Liver (tissue), 9 donors: ENCODE data around the gene TOMM20. TPM values are rescaled to one million over a fixed set of nuclear protein-coding genes. Genes with fewer than 3 reads are reported as not detected.

Source experiments
- DNase-seq: peaks from one replicate; pipeline ENCODE4 v3.0.0-alpha.2; 2017; ENCODE audit warnings: low spot score
- H3K27ac ChIP-seq, 2 donors: one replicate each; pipeline ENCODE4 v1.7.0; 2013; ENCODE audit warnings: inconsistent platforms in 2 of 2, low read length in 2 of 2, control low read depth in 1 of 2, low read depth in 1 of 2, mild to moderate bottlenecking in 1 of 2
- H3K27me3 ChIP-seq, 4 donors: one replicate each; pipeline versions ENCODE4 v1.6.1 to v1.7.0; 2013; ENCODE audit warnings: low read length in 3 of 4, inconsistent platforms in 1 of 4, mild to moderate bottlenecking in 1 of 4, moderate library complexity in 1 of 4; ENCODE audit not compliant: control insufficient read depth in 4 of 4, insufficient read depth in 4 of 4
- H3K36me3 ChIP-seq, 4 donors: one replicate each; pipeline versions ENCODE4 v1.6.1 to v1.7.0; 2013; ENCODE audit warnings: low read length in 3 of 4, mild to moderate bottlenecking in 3 of 4, low read depth in 1 of 4, moderate library complexity in 1 of 4; ENCODE audit not compliant: control insufficient read depth in 4 of 4, insufficient read depth in 3 of 4
- H3K4me1 ChIP-seq, 4 donors: one replicate each; pipeline versions ENCODE4 v1.6.1 to v1.7.0; 2013; ENCODE audit warnings: low read length in 3 of 4, mild to moderate bottlenecking in 3 of 4, moderate library complexity in 1 of 4; ENCODE audit not compliant: control insufficient read depth in 4 of 4, insufficient read depth in 4 of 4
- H3K4me3 ChIP-seq, 3 donors: one replicate each; pipeline versions ENCODE4 v1.6.1 to v1.7.0; 2013; ENCODE audit warnings: low read length in 3 of 3, control low read depth in 1 of 3, low read depth in 1 of 3, mild to moderate bottlenecking in 1 of 3
- H3K9ac ChIP-seq, 2 donors: one replicate each; pipeline ENCODE4 v1.7.0; 2013; ENCODE audit warnings: low read length in 2 of 2, mild to moderate bottlenecking in 2 of 2, moderate library complexity in 2 of 2, control low read depth in 1 of 2, low read depth in 1 of 2
- H3K9me3 ChIP-seq, 4 donors: one replicate each; pipeline versions ENCODE4 v1.6.1 to v1.7.0; 2013; ENCODE audit warnings: low read length in 3 of 4; ENCODE audit not compliant: control insufficient read depth in 4 of 4
- ATF3 ChIP-seq: IDR thresholded peaks from 2 replicates; pipeline ENCODE4 v1.6.1; 2016; ENCODE audit warnings: antibody characterized with exemption
- EGR1 ChIP-seq, 2 donors: IDR thresholded peaks; 2 replicates each; pipeline ENCODE4 v1.6.1; 2016 to 2018; ENCODE audit warnings: antibody characterized with exemption in 2 of 2, low read depth in 2 of 2
- FOXA1 ChIP-seq: IDR thresholded peaks from 2 replicates; pipeline ENCODE4 v1.6.1; 2016; ENCODE audit warnings: antibody characterized with exemption
- FOXA2 ChIP-seq: IDR thresholded peaks from 2 replicates; pipeline ENCODE4 v1.6.1; 2016; ENCODE audit warnings: antibody characterized with exemption
- GABPA ChIP-seq, 2 donors: IDR thresholded peaks in 1 of 2; conservative IDR thresholded peaks in 1 of 2; 2 replicates each; pipeline ENCODE4 v1.6.1; 2016; ENCODE audit warnings: antibody characterized with exemption in 2 of 2, mild to moderate bottlenecking in 1 of 2, moderate library complexity in 1 of 2
- HNF4A ChIP-seq, 2 donors: conservative IDR thresholded peaks; 2 replicates each; pipeline ENCODE4 v1.6.1; 2016; ENCODE audit warnings: antibody characterized with exemption in 2 of 2, mild to moderate bottlenecking in 2 of 2
- HNF4G ChIP-seq: IDR thresholded peaks from 2 replicates; pipeline ENCODE4 v1.6.1; 2016; ENCODE audit warnings: antibody characterized with exemption
- JUND ChIP-seq, 2 donors: IDR thresholded peaks; 2 replicates each; pipeline ENCODE4 v1.6.1; 2016; ENCODE audit warnings: antibody characterized with exemption in 2 of 2
- NR2F2 ChIP-seq: IDR thresholded peaks from 2 replicates; pipeline ENCODE4 v1.6.1; 2016; ENCODE audit warnings: antibody characterized with exemption
- RAD21 ChIP-seq, 2 donors: IDR thresholded peaks; 2 replicates each; pipeline ENCODE4 v1.6.1; 2016; ENCODE audit warnings: antibody characterized with exemption in 2 of 2, mild to moderate bottlenecking in 2 of 2
- REST ChIP-seq: IDR thresholded peaks from 2 replicates; pipeline ENCODE4 v1.6.1; 2016; ENCODE audit warnings: antibody characterized with exemption, mild to moderate bottlenecking
- RXRA ChIP-seq, 2 donors: IDR thresholded peaks; 2 replicates each; pipeline ENCODE4 v1.6.1; 2017 to 2018; ENCODE audit warnings: antibody characterized with exemption in 2 of 2, mild to moderate bottlenecking in 1 of 2
- SP1 ChIP-seq: IDR thresholded peaks from 2 replicates; pipeline ENCODE4 v1.6.1; 2018; ENCODE audit warnings: antibody characterized with exemption, mild to moderate bottlenecking
- TAF1 ChIP-seq: conservative IDR thresholded peaks from 2 replicates; pipeline ENCODE4 v1.6.1; 2016; ENCODE audit warnings: antibody characterized with exemption, mild to moderate bottlenecking
- YY1 ChIP-seq: IDR thresholded peaks from 2 replicates; pipeline ENCODE4 v1.6.1; 2016; ENCODE audit warnings: antibody characterized with exemption, mild to moderate bottlenecking
- WGBS: extraction: QIAGEN DNeasy Blood & Tissue Kit; methylation state at CpG from one replicate; pipeline ENCODE4 v1.1.7; 2013; 5-methylcytosine and 5-hydroxymethylcytosine counted together
- polyA plus RNA-seq, 2 donors: library from polyadenylated mRNA; stranded (reverse) in 1 of 2; unstranded in 1 of 2; fragments of 200-250 nt in 1 of 2; fragments of >200 nt in 1 of 2; fragmentation: Nextera tagmentation in 1 of 2; extraction: Ambion mirVana in 1 of 2; gene quantifications; one replicate each; pipeline versions ENCODE4 v1.2.1 to v1.2.3, GENCODE V29; 2013 to 2015
- total RNA-seq, 2 donors: library from RNA; depleted of rRNA; stranded (reverse); fragments of >200 nt; gene quantifications; one replicate each; pipeline ENCODE4 v1.2.3, GENCODE V29; 2014
- TF ChIP-seq, protein P1 (sequence below): fragments of 150-350 bp; IDR thresholded peaks from 2 replicates; pipeline ENCODE4 v1.5.1; 2017; ENCODE audit warnings: improper control_type of control experiment, low read depth, low read length; ENCODE audit not compliant: missing input control
- TF ChIP-seq, protein P2 (sequence below): IDR thresholded peaks from 2 replicates; pipeline ENCODE4 v1.6.1; 2016; ENCODE audit warnings: antibody characterized with exemption
- TF ChIP-seq, protein P3 (sequence below): IDR thresholded peaks from 2 replicates; pipeline ENCODE4 v1.6.1; 2016; ENCODE audit warnings: antibody characterized with exemption
- donor health status: healthy.
- donor health status: healthy.
- donor health status: healthy.
- donor health status: healthy.
- donor health status: healthy.

TOMM20 gene
- total and polyA plus RNA-seq, 4 donors, result 33.4 to 74.4 (median 39.1) TPM

- no peaks in the 10 kb centered on the region for H3K27me3 ChIP-seq
- no peak overlapping the region for H3K9ac ChIP-seq
- H3K4me1 ChIP-seq, result peaks cover 0 to 4% (median 0%) of the 10 kb centered on the region in 4 donors
- no peak overlapping the region for H3K4me3 ChIP-seq
- no peak for DNase-seq
- no peaks in the 10 kb centered on the region for H3K9me3 ChIP-seq
- TF ChIP-seq SP1 (no peak), NR2F2 (no peak), FOXA2 (no peak), GABPA (IDR thresholded peaks at IDR 0.05 in 1 of 2, conservative IDR thresholded peaks at IDR 0.05 in 1 of 2) (no peak), RAD21 (IDR thresholded peaks at IDR 0.05) (no peak), EGR1 (IDR thresholded peaks at IDR 0.05; ENCODE audit: low read depth in 2 of 2) (no peak), TAF1 (no peak), YY1 (no peak), FOXA1 (no peak), RXRA (IDR thresholded peaks at IDR 0.05) (no peak), JUND (IDR thresholded peaks at IDR 0.05) (no peak), HNF4A (conservative IDR thresholded peaks at IDR 0.05) (no peak), HNF4G (no peak), ATF3 (no peak)
- TF ChIP-seq, protein P1, sequence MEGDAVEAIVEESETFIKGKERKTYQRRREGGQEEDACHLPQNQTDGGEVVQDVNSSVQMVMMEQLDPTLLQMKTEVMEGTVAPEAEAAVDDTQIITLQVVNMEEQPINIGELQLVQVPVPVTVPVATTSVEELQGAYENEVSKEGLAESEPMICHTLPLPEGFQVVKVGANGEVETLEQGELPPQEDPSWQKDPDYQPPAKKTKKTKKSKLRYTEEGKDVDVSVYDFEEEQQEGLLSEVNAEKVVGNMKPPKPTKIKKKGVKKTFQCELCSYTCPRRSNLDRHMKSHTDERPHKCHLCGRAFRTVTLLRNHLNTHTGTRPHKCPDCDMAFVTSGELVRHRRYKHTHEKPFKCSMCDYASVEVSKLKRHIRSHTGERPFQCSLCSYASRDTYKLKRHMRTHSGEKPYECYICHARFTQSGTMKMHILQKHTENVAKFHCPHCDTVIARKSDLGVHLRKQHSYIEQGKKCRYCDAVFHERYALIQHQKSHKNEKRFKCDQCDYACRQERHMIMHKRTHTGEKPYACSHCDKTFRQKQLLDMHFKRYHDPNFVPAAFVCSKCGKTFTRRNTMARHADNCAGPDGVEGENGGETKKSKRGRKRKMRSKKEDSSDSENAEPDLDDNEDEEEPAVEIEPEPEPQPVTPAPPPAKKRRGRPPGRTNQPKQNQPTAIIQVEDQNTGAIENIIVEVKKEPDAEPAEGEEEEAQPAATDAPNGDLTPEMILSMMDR, result no peak
- TF ChIP-seq, protein P2, sequence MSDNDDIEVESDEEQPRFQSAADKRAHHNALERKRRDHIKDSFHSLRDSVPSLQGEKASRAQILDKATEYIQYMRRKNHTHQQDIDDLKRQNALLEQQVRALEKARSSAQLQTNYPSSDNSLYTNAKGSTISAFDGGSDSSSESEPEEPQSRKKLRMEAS, result no peak
- TF ChIP-seq, protein P3, sequence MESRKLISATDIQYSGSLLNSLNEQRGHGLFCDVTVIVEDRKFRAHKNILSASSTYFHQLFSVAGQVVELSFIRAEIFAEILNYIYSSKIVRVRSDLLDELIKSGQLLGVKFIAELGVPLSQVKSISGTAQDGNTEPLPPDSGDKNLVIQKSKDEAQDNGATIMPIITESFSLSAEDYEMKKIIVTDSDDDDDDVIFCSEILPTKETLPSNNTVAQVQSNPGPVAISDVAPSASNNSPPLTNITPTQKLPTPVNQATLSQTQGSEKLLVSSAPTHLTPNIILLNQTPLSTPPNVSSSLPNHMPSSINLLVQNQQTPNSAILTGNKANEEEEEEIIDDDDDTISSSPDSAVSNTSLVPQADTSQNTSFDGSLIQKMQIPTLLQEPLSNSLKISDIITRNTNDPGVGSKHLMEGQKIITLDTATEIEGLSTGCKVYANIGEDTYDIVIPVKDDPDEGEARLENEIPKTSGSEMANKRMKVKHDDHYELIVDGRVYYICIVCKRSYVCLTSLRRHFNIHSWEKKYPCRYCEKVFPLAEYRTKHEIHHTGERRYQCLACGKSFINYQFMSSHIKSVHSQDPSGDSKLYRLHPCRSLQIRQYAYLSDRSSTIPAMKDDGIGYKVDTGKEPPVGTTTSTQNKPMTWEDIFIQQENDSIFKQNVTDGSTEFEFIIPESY, result no peak
- WGBS, result 95% methylated on average over 3 of the region's 3 CpGs
- no peak overlapping the region for H3K27ac ChIP-seq
- peaks cover 10 to 24% (median 19%) of the 10 kb centered on the region in 4 donors for H3K36me3 ChIP-seq
Measured at GRCh38 chr1:235133086-235133485, 4.4 kb upstream of the TOMM20 start.

DNA sequence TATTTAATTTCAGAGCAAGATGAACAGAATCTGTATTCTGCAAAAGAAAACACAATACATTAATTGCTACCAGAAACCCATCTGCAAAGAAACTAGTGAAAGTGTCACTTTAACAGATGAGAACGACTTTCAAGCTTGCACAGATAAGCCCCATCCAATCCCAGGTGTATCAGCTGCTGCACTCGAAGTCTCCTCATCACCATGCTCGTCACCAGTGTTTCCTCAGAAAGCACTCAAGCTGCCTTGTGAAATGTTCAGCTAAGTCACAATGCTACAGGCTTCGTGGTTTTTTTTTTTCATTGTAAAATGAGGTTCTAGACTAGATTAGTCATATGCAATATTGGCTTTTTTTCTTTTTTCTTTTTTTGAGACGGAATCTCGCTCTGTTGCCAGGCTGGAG is 3.3 kb upstream of the TOMM20 start:
- H3K36me3 ChIP-seq, result peaks cover 7 to 18% (median 11%) of the 10 kb centered on the region in 4 donors
- 88% methylated on average over 6 of the region's 6 CpGs for WGBS

More for the DNA sequence above, 3.3 kb upstream of the TOMM20 start:
- peaks cover 2 to 13% (median 4%) of the 10 kb centered on the region in 4 donors for H3K4me1 ChIP-seq
- DNase-seq, result no peak
- H3K9me3 ChIP-seq, result no peaks in the 10 kb centered on the region
- no peak overlapping the region for H3K27ac ChIP-seq
- TF ChIP-seq RXRA (IDR thresholded peaks at IDR 0.05), result no peak
- no peak for TF ChIP-seq ATF3
- TF ChIP-seq EGR1 (IDR thresholded peaks at IDR 0.05; ENCODE audit: low read depth in 2 of 2), result no peak
- TF ChIP-seq, protein P2, result no peak
- TF ChIP-seq, protein P1, result no peak
- no peak for TF ChIP-seq REST
- TF ChIP-seq HNF4G, result no peak
- no peak for TF ChIP-seq YY1
- TF ChIP-seq HNF4A (conservative IDR thresholded peaks at IDR 0.05), result no peak
- no peak for TF ChIP-seq NR2F2
- H3K27me3 ChIP-seq, result no peaks in the 10 kb centered on the region
- H3K4me3 ChIP-seq, result no peak overlapping the region
- no peak overlapping the region for H3K9ac ChIP-seq
